ENCODE results near the gene RNLS.

Gene RNLS

GRCh38 chr10:88256886-88257285 lies 326.2 kb downstream of the RNLS start:
- DNase-seq (ENCODE audit: low read depth): no peak

- DNase-seq (ENCODE audit: low read depth): no peak
Measured at GRCh38 chr10:88256013-88256680, 327.0 kb downstream of the RNLS start.

GRCh38 chr10:88254091-88254490 lies 329.0 kb downstream of the RNLS start:
- DNase-seq (ENCODE audit: low read depth): peak; percentile 39

GRCh38 chr10:88253622-88254021 lies 329.5 kb downstream of the RNLS start:
- DNase-seq (ENCODE audit: low read depth): no peak

GRCh38 chr10:88253128-88253527 lies 330.0 kb downstream of the RNLS start:
- no peak for DNase-seq (ENCODE audit: low read depth)

GRCh38 chr10:88249450-88249849 lies 333.7 kb downstream of the RNLS start:
- DNase-seq (ENCODE audit: low read depth): no peak

GRCh38 chr10:88246675-88247074 lies 336.4 kb downstream of the RNLS start:
- no peak for DNase-seq (ENCODE audit: low read depth)

GRCh38 chr10:88245974-88246511 lies 337.1 kb downstream of the RNLS start:
- no peak for DNase-seq (ENCODE audit: low read depth)

GRCh38 chr10:88244781-88245625 lies 338.1 kb downstream of the RNLS start:
- DNase-seq (ENCODE audit: low read depth): no peak

GRCh38 chr10:88243836-88244730 lies 339.0 kb downstream of the RNLS start:
- DNase-seq (ENCODE audit: low read depth): no peak

- no peak for DNase-seq (ENCODE audit: low read depth)
Measured at GRCh38 chr10:88243202-88243744, 339.8 kb downstream of the RNLS start.

GRCh38 chr10:88241501-88241900 lies 341.6 kb downstream of the RNLS start:
- DNase-seq (ENCODE audit: low read depth): no peak

GRCh38 chr10:88239212-88239611 lies 343.9 kb downstream of the RNLS start:
- no peak for DNase-seq (ENCODE audit: low read depth)

GRCh38 chr10:88238615-88238914 lies 344.6 kb downstream of the RNLS start:
- no peak for DNase-seq (ENCODE audit: low read depth)

- DNase-seq (ENCODE audit: low read depth): no peak
Measured at GRCh38 chr10:88237896-88238614, 345.1 kb downstream of the RNLS start.

GRCh38 chr10:88236121-88236743 lies 346.9 kb downstream of the RNLS start:
- DNase-seq (ENCODE audit: low read depth): no peak

GRCh38 chr10:88234297-88234696 lies 348.8 kb downstream of the RNLS start:
- DNase-seq (ENCODE audit: low read depth): no peak

- DNase-seq (ENCODE audit: low read depth): no peak
Measured at GRCh38 chr10:88233870-88234269, 349.2 kb downstream of the RNLS start.

- no peak for DNase-seq (ENCODE audit: low read depth)
Measured at GRCh38 chr10:88232983-88233543, 350.1 kb downstream of the RNLS start.

- no peak for DNase-seq (ENCODE audit: low read depth)
Measured at GRCh38 chr10:88232029-88232895, 350.9 kb downstream of the RNLS start.

Measured in GM04503 (cell line).